ENCODE measurements around the gene BEGAIN.

Gene BEGAIN

GRCh38 chr14:100548939-100549338 is 38.3 kb downstream of the BEGAIN start:
- no peak for DNase-seq

GRCh38 chr14:100548295-100548655 is 38.9 kb downstream of the BEGAIN start:
- no peak for DNase-seq

- no peak for DNase-seq
Measured at GRCh38 chr14:100547633-100548294, 39.5 kb downstream of the BEGAIN start.

- DNase-seq, result no peak
Measured at GRCh38 chr14:100546051-100546443, 41.2 kb downstream of the BEGAIN start.

GRCh38 chr14:100545359-100545758 is 41.9 kb downstream of the BEGAIN start:
- DNase-seq, result no peak

GRCh38 chr14:100544506-100545141 is 42.6 kb downstream of the BEGAIN start:
- DNase-seq, result no peak

GRCh38 chr14:100543471-100544455 is 43.5 kb downstream of the BEGAIN start:
- DNase-seq, result no peak

GRCh38 chr14:100542619-100543205 is 44.5 kb downstream of the BEGAIN start:
- no peak for DNase-seq

GRCh38 chr14:100541621-100542560 is 45.3 kb downstream of the BEGAIN start:
- no peak for DNase-seq

- DNase-seq, result no peak
Measured at GRCh38 chr14:100540926-100541620, 46.1 kb downstream of the BEGAIN start.

GRCh38 chr14:100540141-100540925 is 46.9 kb downstream of the BEGAIN start:
- DNase-seq, result no peak

GRCh38 chr14:100539766-100540140 is 47.5 kb downstream of the BEGAIN start:
- DNase-seq, result no peak

- no peak for DNase-seq
Measured at GRCh38 chr14:100539003-100539660, 48.1 kb downstream of the BEGAIN start.

- no peak for DNase-seq
Measured at GRCh38 chr14:100538351-100539002, 48.7 kb downstream of the BEGAIN start.

GRCh38 chr14:100537446-100538350 is 49.5 kb downstream of the BEGAIN start:
- DNase-seq, result no peak

GRCh38 chr14:100536721-100537445 is 50.3 kb downstream of the BEGAIN start:
- no peak for DNase-seq

- DNase-seq, result no peak
Measured at GRCh38 chr14:100536121-100536510, 51.1 kb downstream of the BEGAIN start.
